Immature natural killer cell (primary cell): ENCODE data around the gene ABLIM2. TPM values are rescaled to one million over a fixed set of nuclear protein-coding genes. Genes with fewer than 3 reads are reported as not detected.
A peak's percentile ranks its signal among the peaks of the same experiment; 100 is the strongest.

ENCODE experiments used
- DNase-seq, 3 donors: peaks; one replicate each; pipeline ENCODE4 v3.0.0; 2022; ENCODE audit warnings: mixed read lengths in 1 of 3
- H3K27ac Mint-ChIP-seq, 6 donors: one replicate each; pipeline ENCODE4 v1.8.0; 2020; ENCODE audit warnings: mixed read lengths in 6 of 6, mild to moderate bottlenecking in 5 of 6, inconsistent platforms in 4 of 6, moderate library complexity in 3 of 6
- H3K27me3 Mint-ChIP-seq, 3 donors: one replicate each; pipeline ENCODE4 v1.8.0; 2020 to 2021; ENCODE audit warnings: low read depth in 3 of 3, mild to moderate bottlenecking in 3 of 3, mixed read lengths in 3 of 3, moderate library complexity in 3 of 3, inconsistent platforms in 1 of 3
- H3K36me3 Mint-ChIP-seq, 3 donors: one replicate each; pipeline ENCODE4 v1.8.0; 2020; ENCODE audit warnings: mixed read lengths in 3 of 3, inconsistent platforms in 2 of 3, mild to moderate bottlenecking in 2 of 3
- H3K4me1 Mint-ChIP-seq, 2 donors: one replicate each; pipeline ENCODE4 v1.8.0; 2020; ENCODE audit warnings: inconsistent platforms in 2 of 2, mild to moderate bottlenecking in 2 of 2, mixed read lengths in 2 of 2, moderate library complexity in 1 of 2
- H3K4me3 Mint-ChIP-seq, 5 donors: one replicate each; pipeline ENCODE4 v1.8.0; 2020; ENCODE audit warnings: mild to moderate bottlenecking in 5 of 5, mixed read lengths in 5 of 5, inconsistent platforms in 3 of 5, moderate library complexity in 3 of 5
- H3K9me3 Mint-ChIP-seq, 6 donors: one replicate each; pipeline ENCODE4 v1.8.0; 2020; ENCODE audit warnings: mild to moderate bottlenecking in 6 of 6, mixed read lengths in 6 of 6, inconsistent platforms in 4 of 6, moderate library complexity in 3 of 6
- polyA plus RNA-seq, 3 donors: library from polyadenylated mRNA; unstranded; fragments of 300-500 nt; fragmentation: Illumina TruSeq; gene quantifications; one replicate each; pipeline ENCODE4 v1.2.3, GENCODE V29; 2021

The ABLIM2 gene
- polyA plus RNA-seq, 3 donors from 2014 or later: 0.27 to 4.1 (median 0.43) TPM

- peaks cover 11 to 14% of the 10 kb centered on the region in 2 donors for H3K4me1 Mint-ChIP-seq
- H3K36me3 Mint-ChIP-seq: peaks cover 0 to 7% (median 4%) of the 10 kb centered on the region in 3 donors
- no peak overlapping the region for H3K4me3 Mint-ChIP-seq
- peaks cover 0 to 3% (median 0%) of the 10 kb centered on the region in 3 donors for H3K27me3 Mint-ChIP-seq
- H3K9me3 Mint-ChIP-seq: peaks cover 0 to 3% (median 0%) of the 10 kb centered on the region in 6 donors
- H3K27ac Mint-ChIP-seq: peak overlapping the region in 1 of 6 donors; percentile 1
- DNase-seq: no peak
Observed at GRCh38 chr4:7990807-7991459, 167.7 kb downstream of the ABLIM2 start.

GRCh38 chr4:7989654-7990053, 169.0 kb downstream of the ABLIM2 start:
- Mint-ChIP-seq H3K4me1 (peaks cover 16 to 18% of the 10 kb centered on the region in 2 donors), H3K9me3 (peaks cover 0 to 3% (median 0%) of the 10 kb centered on the region in 6 donors), H3K36me3 (peaks cover 0 to 7% (median 4%) of the 10 kb centered on the region in 3 donors), H3K27me3 (peaks cover 0 to 3% (median 0%) of the 10 kb centered on the region in 3 donors), H3K27ac (no peak overlapping the region), H3K4me3 (no peak overlapping the region)
- no peak for DNase-seq

GRCh38 chr4:7988437-7988836, 170.2 kb downstream of the ABLIM2 start:
- Mint-ChIP-seq H3K4me3 (no peak overlapping the region), H3K9me3 (peaks cover 0 to 3% (median 0%) of the 10 kb centered on the region in 6 donors), H3K27me3 (peaks cover 0 to 3% (median 0%) of the 10 kb centered on the region in 3 donors), H3K36me3 (peaks cover 0 to 7% (median 4%) of the 10 kb centered on the region in 3 donors), H3K27ac (no peak overlapping the region), H3K4me1 (peaks cover 18% of the 10 kb centered on the region in 2 donors)
- DNase-seq: no peak

GRCh38 chr4:7987148-7987989, 171.2 kb downstream of the ABLIM2 start:
- peaks cover 18% of the 10 kb centered on the region in 2 donors for H3K4me1 Mint-ChIP-seq
- peaks cover 0 to 3% (median 0%) of the 10 kb centered on the region in 6 donors for H3K9me3 Mint-ChIP-seq
- peaks cover 0 to 7% (median 4%) of the 10 kb centered on the region in 3 donors for H3K36me3 Mint-ChIP-seq
- H3K27me3 Mint-ChIP-seq: peaks cover 0 to 3% (median 0%) of the 10 kb centered on the region in 3 donors
- DNase-seq: peak; percentile 64 to 72 (median 65)
- H3K27ac Mint-ChIP-seq: no peak overlapping the region
- no peak overlapping the region for H3K4me3 Mint-ChIP-seq

DNA sequence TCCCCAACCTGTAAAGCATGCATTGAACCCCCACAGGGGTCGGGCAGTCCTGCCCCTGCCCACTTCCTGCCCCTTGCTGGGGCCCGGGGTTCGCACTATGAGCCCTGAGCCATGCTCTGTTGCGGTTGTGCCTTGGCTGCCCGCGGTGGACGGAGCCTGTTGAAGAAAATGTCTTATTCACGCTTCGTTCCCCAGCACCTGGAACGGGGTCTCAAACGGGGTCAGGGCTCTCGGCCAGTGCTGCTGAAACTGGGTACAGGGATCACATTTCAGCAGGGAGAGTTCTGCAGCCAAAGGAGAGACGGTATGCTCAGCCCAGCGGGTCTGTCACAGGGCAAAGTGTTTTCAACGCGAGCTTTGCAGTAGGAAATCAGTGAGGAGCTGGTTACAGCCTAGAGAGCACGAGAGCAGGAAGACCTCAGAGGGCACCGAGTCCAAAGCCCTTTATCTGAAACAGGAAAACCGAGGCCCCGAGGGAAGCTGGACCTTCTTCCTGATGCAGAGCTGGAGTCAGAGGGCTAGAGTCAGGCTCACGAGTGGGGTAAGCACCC, 172.6 kb downstream of the ABLIM2 start:
- H3K4me3 Mint-ChIP-seq: peak overlapping the region; percentile 40 to 84 (median 72)
- H3K36me3 Mint-ChIP-seq: peaks cover 0 to 4% (median 4%) of the 10 kb centered on the region in 3 donors
- H3K27me3 Mint-ChIP-seq: peaks cover 0 to 3% (median 0%) of the 10 kb centered on the region in 3 donors
- no peak for DNase-seq
- H3K9me3 Mint-ChIP-seq: peaks cover 0 to 3% (median 0%) of the 10 kb centered on the region in 6 donors
- peaks cover 31 to 32% of the 10 kb centered on the region in 2 donors for H3K4me1 Mint-ChIP-seq
- peak overlapping the region in 3 of 6 donors; percentile 38 to 73 (median 46) for H3K27ac Mint-ChIP-seq

- no peak overlapping the region for H3K27ac Mint-ChIP-seq
- peaks cover 0 to 3% (median 0%) of the 10 kb centered on the region in 6 donors for H3K9me3 Mint-ChIP-seq
- DNase-seq: no peak
- peaks cover 0 to 4% (median 4%) of the 10 kb centered on the region in 3 donors for H3K36me3 Mint-ChIP-seq
- peaks cover 0 to 3% (median 0%) of the 10 kb centered on the region in 3 donors for H3K27me3 Mint-ChIP-seq
- peaks cover 31 to 32% of the 10 kb centered on the region in 2 donors for H3K4me1 Mint-ChIP-seq
- no peak overlapping the region for H3K4me3 Mint-ChIP-seq
Observed at GRCh38 chr4:7985072-7985471, 173.5 kb downstream of the ABLIM2 start.

- no peak for DNase-seq
- Mint-ChIP-seq H3K27ac (no peak overlapping the region), H3K36me3 (peaks cover 0 to under 1% (median 0%) of the 10 kb centered on the region in 3 donors), H3K9me3 (peaks cover 0 to under 1% (median 0%) of the 10 kb centered on the region in 6 donors), H3K4me1 (peaks cover 31 to 32% of the 10 kb centered on the region in 2 donors), H3K27me3 (peaks cover 3% of the 10 kb centered on the region in 3 donors), H3K4me3 (no peak overlapping the region)
Observed at GRCh38 chr4:7984286-7984925, 174.2 kb downstream of the ABLIM2 start.

DNA sequence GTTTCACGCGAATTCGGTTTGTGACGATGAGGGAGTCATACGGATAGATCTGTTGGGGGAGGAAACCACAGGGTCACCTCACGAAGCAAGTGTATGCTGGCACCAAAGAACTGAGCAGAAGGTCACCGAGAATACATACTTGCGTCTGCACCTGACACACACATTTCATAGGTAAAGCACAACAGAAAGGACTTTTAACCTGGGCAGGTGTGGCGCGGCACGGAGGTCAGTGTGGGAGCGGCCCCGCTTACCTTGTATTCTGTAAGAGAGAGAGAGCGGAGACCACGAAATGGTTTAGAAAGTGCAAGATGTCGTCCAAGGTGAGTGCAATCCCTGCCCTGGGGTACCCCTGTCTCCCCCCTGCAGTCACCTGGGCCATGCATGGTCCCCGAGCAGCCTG, 175.3 kb downstream of the ABLIM2 start:
- DNase-seq: no peak
- Mint-ChIP-seq H3K27ac (peak overlapping the region in 1 of 6 donors; percentile 3), H3K4me1 (peaks cover 31 to 32% of the 10 kb centered on the region in 2 donors), H3K27me3 (peaks cover 3% of the 10 kb centered on the region in 3 donors), H3K4me3 (no peak overlapping the region), H3K9me3 (no peaks in the 10 kb centered on the region), H3K36me3 (no peaks in the 10 kb centered on the region)

DNA sequence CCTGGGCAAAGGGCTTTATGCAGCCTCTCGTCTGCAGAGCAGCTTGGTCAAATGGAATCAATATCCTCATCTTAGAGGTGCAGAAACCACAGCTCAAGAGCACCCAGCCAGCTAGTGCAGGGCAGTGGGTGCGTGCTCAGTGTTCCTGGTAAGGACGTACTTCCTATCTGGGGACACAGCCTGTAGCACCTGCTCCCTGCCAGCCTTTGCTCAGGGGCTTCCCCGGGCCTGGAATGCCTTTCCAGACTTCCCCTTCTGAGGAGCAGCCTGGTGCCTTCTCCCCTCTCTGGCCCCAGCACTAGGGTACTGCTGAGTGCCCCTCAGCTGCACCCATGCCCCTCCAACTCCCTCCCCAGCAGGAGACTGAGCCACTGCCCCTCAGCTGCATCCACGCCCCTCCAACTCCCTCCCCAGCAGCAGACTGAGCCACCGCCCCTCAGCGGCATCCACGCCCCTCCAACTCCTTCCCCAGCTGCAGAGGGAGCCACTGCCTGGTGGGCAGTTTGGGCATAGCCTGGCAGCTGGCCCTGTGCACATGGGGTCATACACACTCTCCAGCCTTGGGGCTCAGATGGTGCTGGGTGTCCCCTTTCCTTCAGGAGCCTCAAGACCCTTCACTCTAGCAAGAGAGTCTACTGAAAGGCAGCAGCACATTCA, 176.7 kb downstream of the ABLIM2 start:
- no peak for DNase-seq
- no peaks in the 10 kb centered on the region for H3K36me3 Mint-ChIP-seq
- peaks cover 24 to 31% of the 10 kb centered on the region in 2 donors for H3K4me1 Mint-ChIP-seq
- H3K27ac Mint-ChIP-seq: no peak overlapping the region
- H3K27me3 Mint-ChIP-seq: peaks cover 2 to 3% (median 3%) of the 10 kb centered on the region in 3 donors
- no peak overlapping the region for H3K4me3 Mint-ChIP-seq
- H3K9me3 Mint-ChIP-seq: no peaks in the 10 kb centered on the region

GRCh38 chr4:7980036-7980435, 178.6 kb downstream of the ABLIM2 start:
- H3K27me3 Mint-ChIP-seq: peaks cover 2 to 3% (median 3%) of the 10 kb centered on the region in 3 donors
- H3K36me3 Mint-ChIP-seq: no peaks in the 10 kb centered on the region
- H3K4me1 Mint-ChIP-seq: peaks cover 23 to 36% of the 10 kb centered on the region in 2 donors
- peak overlapping the region in 2 of 6 donors; percentile 41 to 78 for H3K27ac Mint-ChIP-seq
- no peak overlapping the region for H3K4me3 Mint-ChIP-seq
- no peaks in the 10 kb centered on the region for H3K9me3 Mint-ChIP-seq
- DNase-seq: no peak

DNA sequence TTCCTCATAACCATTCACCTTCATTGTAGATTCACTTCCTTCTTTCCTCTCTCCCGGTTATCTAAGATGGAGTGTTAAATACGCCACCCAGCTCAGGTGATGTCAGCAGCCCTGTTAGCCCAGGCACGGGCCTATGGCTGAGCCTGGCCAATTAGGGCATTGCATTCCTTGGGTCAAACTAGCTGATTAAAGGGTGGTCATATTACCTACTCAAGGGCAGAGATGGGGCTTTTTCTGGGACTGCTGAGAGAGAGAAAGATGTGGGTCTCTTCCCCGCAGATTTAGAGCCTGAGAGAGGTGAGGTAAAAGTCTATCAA, 179.0 kb downstream of the ABLIM2 start:
- Mint-ChIP-seq H3K27me3 (peaks cover 2 to 3% (median 3%) of the 10 kb centered on the region in 3 donors), H3K36me3 (no peaks in the 10 kb centered on the region), H3K4me3 (no peak overlapping the region), H3K27ac (peak overlapping the region in 2 of 6 donors; percentile 41 to 62), H3K9me3 (no peaks in the 10 kb centered on the region), H3K4me1 (peaks cover 25 to 37% of the 10 kb centered on the region in 2 donors)
- DNase-seq: no peak

- Mint-ChIP-seq H3K4me3 (no peak overlapping the region), H3K4me1 (peaks cover 29 to 42% of the 10 kb centered on the region in 2 donors), H3K9me3 (no peaks in the 10 kb centered on the region), H3K27me3 (peaks cover 2 to 3% (median 3%) of the 10 kb centered on the region in 3 donors), H3K36me3 (no peaks in the 10 kb centered on the region), H3K27ac (peak overlapping the region in 3 of 6 donors; percentile 4 to 62 (median 41))
- DNase-seq: no peak
Observed at GRCh38 chr4:7978907-7979651, 179.5 kb downstream of the ABLIM2 start.
